Hypothalamus (tissue), 51 donors: Measurements from ENCODE around the gene GRK5.

ENCODE experiments used
- DNase-seq, 51 donors: peaks; one replicate each; lab custom pipeline; 2025; lab: John Stamatoyannopoulos, UW

GRK5 gene

GRCh38 chr10:119447823-119448546 lies 240.6 kb downstream of the GRK5 start:
- DNase-seq = no peak

- peak in 1 of 51 donors; percentile 2 for DNase-seq
Measured at GRCh38 chr10:119448628-119449584, 241.5 kb downstream of the GRK5 start.

- peak in 10 of 51 donors; percentile 2 to 75 (median 28) for DNase-seq
Measured at GRCh38 chr10:119449760-119450461, 242.5 kb downstream of the GRK5 start.

GRCh38 chr10:119450606-119451299 lies 243.4 kb downstream of the GRK5 start:
- DNase-seq = no peak

- DNase-seq = no peak
Measured at GRCh38 chr10:119451300-119451896, 244.0 kb downstream of the GRK5 start.

- DNase-seq = no peak
Measured at GRCh38 chr10:119452396-119452795, 245.0 kb downstream of the GRK5 start.

- no peak for DNase-seq
Measured at GRCh38 chr10:119453313-119453712, 245.9 kb downstream of the GRK5 start.

GRCh38 chr10:119454316-119454715 lies 246.9 kb downstream of the GRK5 start:
- DNase-seq = no peak

GRCh38 chr10:119454990-119455389 lies 247.6 kb downstream of the GRK5 start:
- no peak for DNase-seq

GRCh38 chr10:119455609-119456434 lies 248.5 kb downstream of the GRK5 start:
- DNase-seq = no peak

GRCh38 chr10:119456435-119456810 lies 249.1 kb downstream of the GRK5 start:
- no peak for DNase-seq

GRCh38 chr10:119457966-119458766 lies 250.8 kb downstream of the GRK5 start:
- no peak for DNase-seq

GRCh38 chr10:119459681-119460340 lies 252.4 kb downstream of the GRK5 start:
- DNase-seq = no peak

- DNase-seq = no peak
Measured at GRCh38 chr10:119460369-119461195, 253.2 kb downstream of the GRK5 start.

- DNase-seq = no peak
Measured at GRCh38 chr10:119461380-119461779, 254.0 kb downstream of the GRK5 start.

GRCh38 chr10:119461923-119462322 lies 254.6 kb downstream of the GRK5 start:
- no peak for DNase-seq

GRCh38 chr10:119462773-119463172 lies 255.4 kb downstream of the GRK5 start:
- no peak for DNase-seq
